Measurements from ENCODE around the gene QPRT. TPM values are rescaled to one million over a fixed set of nuclear protein-coding genes. Genes with fewer than 3 reads are reported as not detected.
"Not testable (repeated sequence)": the region's sequence is repeated elsewhere in the genome, so short reads cannot be mapped to it uniquely, and the experiment has no call there.

Gene QPRT
- total RNA-seq, 1 experiment from 2014 or later: 1.7 TPM

DNA sequence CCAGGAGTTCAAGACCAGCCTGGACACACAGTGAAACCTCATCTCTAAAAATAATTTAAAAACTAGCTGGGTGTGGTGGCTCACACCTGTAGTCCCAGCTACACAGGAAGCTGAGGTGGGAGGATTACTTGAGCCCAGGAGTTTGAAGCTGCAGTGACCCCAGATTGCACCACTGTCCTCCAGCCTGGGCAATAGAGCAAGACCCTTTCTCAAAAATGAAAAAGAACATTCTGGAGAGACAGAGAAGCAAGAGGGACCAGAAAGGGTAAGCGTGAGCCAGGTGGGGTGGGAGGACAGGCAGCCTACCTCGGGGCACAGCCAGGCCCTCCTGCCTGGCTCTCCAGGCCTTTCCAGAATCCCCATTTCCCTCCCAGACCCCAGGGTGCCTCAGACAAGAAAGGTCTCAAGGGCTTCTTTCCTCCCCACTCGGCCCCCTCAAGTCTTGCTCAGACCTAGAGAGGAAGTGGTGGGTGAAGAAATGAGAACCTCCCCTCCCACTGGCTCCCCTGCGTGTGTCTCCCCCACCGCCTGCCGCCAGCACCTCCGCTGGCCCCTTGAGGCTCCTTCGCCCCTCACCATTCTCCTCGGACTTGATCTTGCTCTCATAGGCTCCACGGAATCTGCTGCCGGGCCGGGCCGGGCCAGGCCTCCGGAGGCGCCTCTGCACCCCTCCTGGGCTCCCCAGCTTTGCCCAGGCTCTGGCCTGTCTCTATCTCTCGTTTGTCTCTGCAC is 66.3 kb downstream of the QPRT start:
- DNase-seq (ENCODE audit: low read depth): no peak

DNA sequence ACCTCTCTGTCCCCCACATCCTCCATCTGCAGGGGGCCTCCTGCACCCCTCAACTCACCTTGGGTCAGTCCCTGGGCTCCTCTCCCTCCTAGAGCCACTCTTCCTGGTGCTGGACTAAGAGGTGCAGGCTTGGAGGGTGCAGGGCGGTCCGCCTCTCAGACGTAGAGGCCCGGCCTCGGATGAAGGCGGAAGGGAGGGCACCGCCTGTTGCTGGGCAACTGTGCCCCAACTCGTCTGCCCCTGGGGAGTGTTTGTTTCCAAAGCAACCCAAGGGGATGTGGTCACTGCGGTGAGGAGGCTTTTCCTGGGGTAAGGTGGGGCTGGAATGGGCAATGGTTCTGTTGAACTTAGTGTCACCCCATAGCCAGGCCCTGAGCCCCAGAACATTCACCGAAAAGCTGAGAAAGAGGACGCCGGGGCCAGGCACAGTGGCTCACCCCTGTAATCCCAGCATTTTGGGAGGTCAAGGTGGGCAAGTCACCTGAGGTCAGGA is 66.9 kb downstream of the QPRT start, which contains the start of gene C16orf54:
Gene C16orf54 (minus strand): TSS at position 138 of the 493 bp plus-strand sequence. CDS start 1,039 bp downstream, outside the sequence.
- no peak for DNase-seq (ENCODE audit: low read depth)

DNA sequence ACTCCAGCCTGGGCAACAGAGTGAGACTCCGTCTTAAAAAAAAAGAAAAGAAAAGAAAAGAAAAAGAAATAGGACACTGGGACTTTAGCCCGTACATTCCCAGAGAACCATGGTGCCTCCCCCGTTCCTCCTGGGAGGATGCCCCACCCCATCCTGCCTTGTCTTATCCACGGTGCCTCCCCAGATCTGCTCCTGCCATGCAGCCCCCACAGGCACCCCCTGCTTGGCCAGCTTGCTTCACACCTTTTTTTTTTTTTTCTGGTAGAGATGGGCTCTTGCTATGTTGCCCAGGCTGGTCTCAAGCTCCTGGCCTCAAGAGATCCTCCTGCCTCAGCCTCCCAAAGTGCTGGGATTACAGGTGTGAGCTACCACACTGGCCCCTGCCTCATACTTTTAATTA is 67.5 kb downstream of the QPRT start:
- not testable (repeated sequence) for DNase-seq (ENCODE audit: low read depth)

Other genes with a start within 250 kb of the QPRT start
- gene BOLA2, start 224.8 kb upstream of the QPRT start, total RNA-seq (2014; rRNA removed): 15.6 and 16.4 TPM in 2 replicates
- gene SLX1B, start 224.6 kb upstream of the QPRT start, total RNA-seq (2014; rRNA removed): 35.2 and 49.4 TPM in 2 replicates
- 0.17 TPM in 1 of 2 replicates, not detected in the other for gene SULT1A4, start 219.3 kb upstream of the QPRT start, total RNA-seq (2014; rRNA removed)
- 5.8 and 6.9 TPM in 2 replicates for gene NPIPB12, start 172.8 kb upstream of the QPRT start, total RNA-seq (2014; rRNA removed)
- gene SPN, start 15.9 kb upstream of the QPRT start, total RNA-seq (2014; rRNA removed): not detected in 2 replicates
- not detected in 2 replicates for gene C16orf54, start 66.8 kb downstream of the QPRT start, total RNA-seq (2014; rRNA removed)
- not detected in 2 replicates for gene ZG16, start 99.1 kb downstream of the QPRT start, total RNA-seq (2014; rRNA removed)
- 100 and 108 TPM in 2 replicates for gene KIF22, start 111.6 kb downstream of the QPRT start, total RNA-seq (2014; rRNA removed)
- 126 and 147 TPM in 2 replicates for gene MAZ, start 127.3 kb downstream of the QPRT start, total RNA-seq (2014; rRNA removed)
- gene PRRT2, start 133.0 kb downstream of the QPRT start, total RNA-seq (2014; rRNA removed): 0.58 and 1.1 TPM in 2 replicates
- gene PAGR1, start 137.0 kb downstream of the QPRT start, total RNA-seq (2014; rRNA removed): 63.2 and 63.4 TPM in 2 replicates
- 275 and 303 TPM in 2 replicates for gene MVP, start 141.3 kb downstream of the QPRT start, total RNA-seq (2014; rRNA removed)
- gene CDIPT, start 184.0 kb downstream of the QPRT start, total RNA-seq (2014; rRNA removed): 75.5 and 89.7 TPM in 2 replicates
- 10.9 and 15.2 TPM in 2 replicates for gene SEZ6L2, start 220.4 kb downstream of the QPRT start, total RNA-seq (2014; rRNA removed)
- 5.0 and 8.9 TPM in 2 replicates for gene ASPHD1, start 221.3 kb downstream of the QPRT start, total RNA-seq (2014; rRNA removed)
- 12.2 and 18.3 TPM in 2 replicates for gene KCTD13, start 247.0 kb downstream of the QPRT start, total RNA-seq (2014; rRNA removed)

Measured in LHCN-M2 (cell line).